ENCODE results near the gene ELF3. TPM values are rescaled to one million over a fixed set of nuclear protein-coding genes. Genes with fewer than 3 reads are reported as not detected.

The ELF3 gene
- total and polyA plus RNA-seq, 2 of the 13 experiments (the other 11 are each of a cell fraction or from before 2014, with no cell fraction given) = 11.5 to 55.1 TPM

GRCh38 chr1:202056644-202057334, 46.4 kb downstream of the ELF3 start (continued):
- TF ChIP-seq ZNF609 (CRISPR knock-in tag; IDR thresholded peaks at IDR 0.05; ENCODE audit: borderline replicate concordance) = peak; percentile 46; the same call in 1 of the 2 replicates
- TF ChIP-seq HMG20A (CRISPR knock-in tag; IDR thresholded peaks at IDR 0.05; ENCODE audit: borderline replicate concordance) = 0 out of 2 replicates have a peak, but pooled peaks have one; percentile 33
- TF ChIP-seq POLR2G (IDR thresholded peaks at IDR 0.05; ENCODE audit: low read depth, low read length) = peak; percentile 48
- TF ChIP-seq TFDP1 (CRISPR knock-in tag; IDR thresholded peaks at IDR 0.05; ENCODE audit: borderline replicate concordance) = no peak
- TF ChIP-seq ZMYM2 (CRISPR knock-in tag; IDR thresholded peaks at IDR 0.05) = no peak
- no peak for TF ChIP-seq SNAPC5 (CRISPR knock-in tag; IDR thresholded peaks at IDR 0.05; ENCODE audit: borderline replicate concordance)
- TF ChIP-seq LCORL (IDR thresholded peaks at IDR 0.05) = no peak
- 0 out of 2 replicates have a peak, but pooled peaks have one; percentile 30 for TF ChIP-seq LCORL (CRISPR knock-in tag; IDR thresholded peaks at IDR 0.05)
- TF ChIP-seq ZNF232 (CRISPR knock-in tag; IDR thresholded peaks at IDR 0.05; ENCODE audit: borderline replicate concordance) = no peak; the same call in 1 of the 2 replicates
- TF ChIP-seq KAT7 (CRISPR knock-in tag; IDR thresholded peaks at IDR 0.05; ENCODE audit: borderline replicate concordance) = no peak
- peak; percentile 19; the same call in 1 of the 2 replicates for TF ChIP-seq ZSCAN9 (CRISPR knock-in tag; IDR thresholded peaks at IDR 0.05; ENCODE audit: borderline replicate concordance)
- TF ChIP-seq ADNP (CRISPR knock-in tag; IDR thresholded peaks at IDR 0.05) = no peak
- TF ChIP-seq ZNF431 (CRISPR knock-in tag; IDR thresholded peaks at IDR 0.05; ENCODE audit: borderline replicate concordance, low read depth) = 0 out of 2 replicates have a peak, but pooled peaks have one; percentile 43
- no peak for TF ChIP-seq DR1 (CRISPR knock-in tag; IDR thresholded peaks at IDR 0.05)
- TF ChIP-seq CREBL2 (CRISPR knock-in tag; IDR thresholded peaks at IDR 0.05; ENCODE audit: borderline replicate concordance) = no peak
- no peak for TF ChIP-seq KMT2B (CRISPR knock-in tag; IDR thresholded peaks at IDR 0.05)
- no peak for TF ChIP-seq ZFP37 (CRISPR knock-in tag; IDR thresholded peaks at IDR 0.05; ENCODE audit: borderline replicate concordance)
- TF ChIP-seq HNRNPL (IDR thresholded peaks at IDR 0.05; ENCODE audit: low read depth, low read length) = peak; percentile 98
- TF ChIP-seq SIN3A (IDR thresholded peaks at IDR 0.05; ENCODE audit: borderline replicate concordance, low read depth, low read length) = no peak
- TF ChIP-seq KAT2B (IDR thresholded peaks at IDR 0.05; ENCODE audit: borderline replicate concordance, low read depth, low read length) = no peak
- TF ChIP-seq SIX1 (CRISPR knock-in tag; IDR thresholded peaks at IDR 0.05; ENCODE audit: borderline replicate concordance) = no peak; the same call in 1 of the 2 replicates
- TF ChIP-seq NCOA1 (CRISPR knock-in tag; IDR thresholded peaks at IDR 0.05) = no peak
- no peak for TF ChIP-seq ZNF367 (CRISPR knock-in tag; IDR thresholded peaks at IDR 0.05; ENCODE audit: borderline replicate concordance)
- TF ChIP-seq DRAP1 (CRISPR knock-in tag; IDR thresholded peaks at IDR 0.05) = peak; percentile 40; the same call in 1 of the 2 replicates
- TF ChIP-seq RXRA (CRISPR knock-in tag; IDR thresholded peaks at IDR 0.05) = no peak; the same call in 1 of the 2 replicates
